ENCODE data around the gene UBFD1.

DNA sequence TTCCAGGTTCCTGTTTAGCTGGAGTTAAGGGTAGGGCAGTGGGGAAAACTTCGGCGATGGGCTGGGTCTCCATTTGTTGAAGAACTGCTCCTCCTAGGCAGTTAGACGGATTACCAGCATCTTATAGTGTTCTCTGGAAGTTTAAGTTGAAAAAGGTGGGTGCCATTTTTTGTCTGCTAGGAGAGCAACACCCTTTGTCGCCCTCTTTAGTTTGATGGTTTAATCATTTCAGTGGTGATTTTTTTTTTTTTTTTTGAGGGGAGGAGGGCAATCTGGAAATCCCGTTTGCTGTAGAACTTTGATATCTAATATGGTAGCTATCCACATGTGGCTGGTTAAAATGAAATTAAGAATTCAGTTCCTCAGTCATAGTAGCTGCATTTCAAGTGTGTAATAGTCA, 4.1 kb downstream of the UBFD1 start:
- TF ChIP-seq POLR2AphosphoS2 (conservative IDR thresholded peaks at IDR 0.05; ENCODE audit: low read length) (no peak), SMC3 (IDR thresholded peaks at IDR 0.05) (no peak), RAD21 (conservative IDR thresholded peaks at IDR 0.05 in 1 of 2, IDR thresholded peaks at IDR 0.05 in 1 of 2) (no peak)
- TF ChIP-seq, protein P1, sequence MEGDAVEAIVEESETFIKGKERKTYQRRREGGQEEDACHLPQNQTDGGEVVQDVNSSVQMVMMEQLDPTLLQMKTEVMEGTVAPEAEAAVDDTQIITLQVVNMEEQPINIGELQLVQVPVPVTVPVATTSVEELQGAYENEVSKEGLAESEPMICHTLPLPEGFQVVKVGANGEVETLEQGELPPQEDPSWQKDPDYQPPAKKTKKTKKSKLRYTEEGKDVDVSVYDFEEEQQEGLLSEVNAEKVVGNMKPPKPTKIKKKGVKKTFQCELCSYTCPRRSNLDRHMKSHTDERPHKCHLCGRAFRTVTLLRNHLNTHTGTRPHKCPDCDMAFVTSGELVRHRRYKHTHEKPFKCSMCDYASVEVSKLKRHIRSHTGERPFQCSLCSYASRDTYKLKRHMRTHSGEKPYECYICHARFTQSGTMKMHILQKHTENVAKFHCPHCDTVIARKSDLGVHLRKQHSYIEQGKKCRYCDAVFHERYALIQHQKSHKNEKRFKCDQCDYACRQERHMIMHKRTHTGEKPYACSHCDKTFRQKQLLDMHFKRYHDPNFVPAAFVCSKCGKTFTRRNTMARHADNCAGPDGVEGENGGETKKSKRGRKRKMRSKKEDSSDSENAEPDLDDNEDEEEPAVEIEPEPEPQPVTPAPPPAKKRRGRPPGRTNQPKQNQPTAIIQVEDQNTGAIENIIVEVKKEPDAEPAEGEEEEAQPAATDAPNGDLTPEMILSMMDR (IDR thresholded peaks at IDR 0.05), result no peak

Measured in A549 (cell line).